Natural killer cell (primary cell): ENCODE measurements around the gene FAM89B. TPM values are rescaled to one million over a fixed set of nuclear protein-coding genes. Genes with fewer than 3 reads are reported as not detected.

Experiments
- ATAC-seq, 3 donors: fragments of 150-1000 bp in 2 of 3; fragments of 200-7000 bp in 1 of 3; cut with Tn5 transposase; 1 replicate in 1 of 3; 2 replicates in 2 of 3; pipeline ENCODE4 v1.10.0; 2021; ENCODE audit warnings: mild to moderate bottlenecking in 2 of 3, moderate library complexity in 2 of 3
- DNase-seq, 2 donors: peaks; one replicate each; pipeline versions ENCODE4 v3.0.0 to v3.0.0-alpha.2; 2013 to 2021; ENCODE audit warnings: mixed read lengths in 1 of 2
- H3K27ac ChIP-seq: one replicate; pipeline ENCODE4 v1.5.1; 2013; ENCODE audit warnings: mild to moderate bottlenecking, low read length
- H3K27me3 ChIP-seq: one replicate; pipeline ENCODE4 v1.6.1; 2013; ENCODE audit warnings: low read length; ENCODE audit not compliant: control insufficient read depth, insufficient read depth
- H3K36me3 ChIP-seq: one replicate; pipeline ENCODE4 v1.6.1; 2013; ENCODE audit warnings: low read length; ENCODE audit not compliant: control insufficient read depth, insufficient read depth
- H3K4me1 ChIP-seq: one replicate; pipeline ENCODE4 v1.6.1; 2013; ENCODE audit warnings: low read length; ENCODE audit not compliant: control insufficient read depth, insufficient read depth
- H3K4me3 ChIP-seq: one replicate; pipeline ENCODE4 v1.5.1; 2013; ENCODE audit warnings: low read length
- H3K9me3 ChIP-seq: one replicate; pipeline ENCODE4 v1.6.1; 2013; ENCODE audit warnings: low read length; ENCODE audit not compliant: control insufficient read depth, insufficient read depth
- H3K27ac Mint-ChIP-seq, 2 donors: one replicate each; pipeline ENCODE4 v1.8.0; 2022; ENCODE audit warnings: mild to moderate bottlenecking in 2 of 2, mixed read lengths in 2 of 2, moderate library complexity in 1 of 2
- H3K27me3 Mint-ChIP-seq, 2 donors: one replicate each; pipeline ENCODE4 v1.8.0; 2022; ENCODE audit warnings: low read depth in 2 of 2, mixed read lengths in 2 of 2
- H3K36me3 Mint-ChIP-seq: one replicate; pipeline ENCODE4 v1.8.0; 2022; ENCODE audit warnings: mixed read lengths
- H3K4me1 Mint-ChIP-seq, 2 donors: one replicate each; pipeline ENCODE4 v1.8.0; 2022; ENCODE audit warnings: mixed read lengths in 2 of 2
- H3K4me3 Mint-ChIP-seq: one replicate; pipeline ENCODE4 v1.8.0; 2022; ENCODE audit warnings: mild to moderate bottlenecking, moderate library complexity, mixed read lengths
- H3K9me3 Mint-ChIP-seq, 2 donors: one replicate each; pipeline ENCODE4 v1.8.0; 2022; ENCODE audit warnings: mixed read lengths in 2 of 2
- CTCF ChIP-seq: fragments of 200-600 bp; IDR thresholded peaks from one replicate; pipeline ENCODE4 v1.8.0; 2022; ENCODE audit warnings: antibody characterized with exemption
- WGBS: methylation state at CpG from one replicate; pipeline ENCODE4 v1.1.7; 2013; ENCODE audit warnings: missing lambda C conversion rate; ENCODE audit not compliant: insufficient coverage; 5-methylcytosine and 5-hydroxymethylcytosine counted together
- intact Hi-C: fragments of 100-400 bp; cut with micrococcal nuclease; formaldehyde crosslinking; loops from one replicate; pipeline ENCODE4 v1.14.2; 2022
- total RNA-seq, 4 donors: library from RNA; stranded (reverse); fragments of 120-200 nt in 1 of 4; gene quantifications; one replicate each; pipeline versions ENCODE4 v1.2.3 to v1.2.4, GENCODE V29; 2013 to 2022

Gene FAM89B
- total RNA-seq, 3 donors from 2014 or later (not counting 1 experiment from before 2014, with no cell fraction given): 41.4 to 52.4 (median 44.6) TPM

- Histone ChIP-seq H3K4me1 (peaks cover 86% of the 10 kb centered on the region), H3K36me3 (peaks cover 5% of the 10 kb centered on the region), H3K4me3 (peak overlapping the region; percentile 54), H3K27ac (peak overlapping the region; percentile 97), H3K27me3 (no peaks in the 10 kb centered on the region), H3K9me3 (no peaks in the 10 kb centered on the region)
- intact Hi-C loops: no loop called here
- Mint-ChIP-seq H3K9me3 (no peaks in the 10 kb centered on the region), H3K4me1 (peaks cover 65 to 85% of the 10 kb centered on the region in 2 donors), H3K27me3 (no peaks in the 10 kb centered on the region), H3K4me3 (peak overlapping the region; percentile 98), H3K36me3 (no peaks in the 10 kb centered on the region), H3K27ac (peak overlapping the region; percentile 99)
- ATAC-seq (peak; percentile 8 to 19 (median 11)), DNase-seq (no peak)
- TF ChIP-seq CTCF: no peak
- 6% methylated on average over 28 of the region's 28 CpGs for WGBS
These were observed 3.0 kb upstream of the FAM89B start for GRCh38 chr11:65569164-65569972.

- ATAC-seq: peak; percentile 59 to 86 (median 70)
- Histone ChIP-seq H3K36me3 (peaks cover 5% of the 10 kb centered on the region), H3K4me3 (peak within 1 kb of the TSS; percentile 54), H3K27ac (peak within 1 kb of the TSS; percentile 97), H3K9me3 (no peaks in the 10 kb centered on the region), H3K4me1 (peaks cover 85% of the 10 kb centered on the region), H3K27me3 (no peaks in the 10 kb centered on the region)
- DNase-seq: peak; percentile 96 to 99
- intact Hi-C loops: loop anchor here (1.0 to 5.0 kb wide), 8 partner anchors 18 to 183 kb away; partner anchors contain the start of genes FRMD8 and PCNX3
- Mint-ChIP-seq H3K36me3 (no peaks in the 10 kb centered on the region), H3K4me1 (peaks cover 64 to 86% of the 10 kb centered on the region in 2 donors), H3K27ac (peak within 1 kb of the TSS; percentile 99), H3K27me3 (no peaks in the 10 kb centered on the region), H3K4me3 (peak within 1 kb of the TSS; percentile 98), H3K9me3 (no peaks in the 10 kb centered on the region)
- WGBS: under 1% methylated on average over 89 of the region's 89 CpGs
- peak; percentile 29 for TF ChIP-seq CTCF
These were observed 2.1 kb upstream of the FAM89B start, which contains the start of gene ZNRD2 for GRCh38 chr11:65569973-65570918. ZNRD2 (plus strand) TSS chr11:65570477; CDS start chr11:65570492, 15 bp downstream.

GRCh38 chr11:65571420-65571819 is 918 bp upstream of the FAM89B start:
- peak overlapping the region; percentile 97 for H3K27ac ChIP-seq
- H3K4me3 Mint-ChIP-seq: peak overlapping the region; percentile 98
- H3K9me3 ChIP-seq: no peaks in the 10 kb centered on the region
- ATAC-seq (no peak), DNase-seq (no peak)
- H3K27me3 Mint-ChIP-seq: no peaks in the 10 kb centered on the region
- 89% methylated on average over 9 of the region's 9 CpGs for WGBS
- H3K36me3 ChIP-seq: peaks cover 5% of the 10 kb centered on the region
- H3K27ac Mint-ChIP-seq: peak overlapping the region; percentile 99
- H3K27me3 ChIP-seq: no peaks in the 10 kb centered on the region
- H3K4me1 Mint-ChIP-seq: peaks cover 60 to 81% of the 10 kb centered on the region in 2 donors
- H3K9me3 Mint-ChIP-seq: no peaks in the 10 kb centered on the region
- peaks cover 80% of the 10 kb centered on the region for H3K4me1 ChIP-seq
- intact Hi-C loops: loop anchor here (2.0 to 5.0 kb wide), 3 partner anchors 69 to 184 kb away; partner anchors contain the start of gene FRMD8
- H3K36me3 Mint-ChIP-seq: no peaks in the 10 kb centered on the region
- no peak for TF ChIP-seq CTCF
- H3K4me3 ChIP-seq: no peak overlapping the region
